HEK293 (cell line): Measurements from ENCODE around the gene BCOR.
A peak's percentile ranks its signal among the peaks of the same experiment; 100 is the strongest.

Experiments
- CTCF ChIA-PET: fragments of 350-600 bp; formaldehyde crosslinking; extraction: SDS; loops from one replicate; lab custom pipeline; 2021; ENCODE audit warnings: antibody characterized with exemption; lab: Yijun Ruan, JAX
- POLR2A ChIA-PET: fragments of 300-600 bp; formaldehyde crosslinking; extraction: SDS; loops from one replicate; lab custom pipeline; 2020; ENCODE audit warnings: antibody characterized with exemption, inconsistent platforms; lab: Yijun Ruan, JAX
- H3K27ac ChIP-seq: fragments of 200-500 bp; sonication (Bioruptor generic); 2 replicates; pipeline ENCODE4 v1.5.1; 2014; ENCODE audit warnings: low read depth, low read length, control low read depth, inconsistent platforms; ENCODE audit errors: extremely low read depth
- H3K36me3 ChIP-seq, 2 experiments: fragments of 200-500 bp in 1 of 2; sonication (Bioruptor generic) in 1 of 2; 1 replicate in 1 of 2; 2 replicates in 1 of 2; pipeline ENCODE4 v1.5.1; 2014 to 2017; ENCODE audit warnings: inconsistent platforms in 2 of 2, low read length in 2 of 2; ENCODE audit not compliant: control insufficient read depth in 2 of 2, insufficient read depth in 1 of 2
- H3K4me1 ChIP-seq: fragments of 200-500 bp; sonication (Bioruptor generic); 2 replicates; pipeline ENCODE4 v1.5.1; 2014; ENCODE audit warnings: mild to moderate bottlenecking, low read length, inconsistent platforms; ENCODE audit not compliant: control insufficient read depth, insufficient read depth
- H3K4me3 ChIP-seq: 2 replicates; pipeline ENCODE4 v1.5.1; 2011; ENCODE audit warnings: low read depth, mild to moderate bottlenecking, control low read depth, low read length, moderate library complexity
- H3K9me3 ChIP-seq: fragments of 200-500 bp; sonication (Bioruptor generic); 2 replicates; pipeline ENCODE4 v1.5.1; 2014; ENCODE audit warnings: low read depth, low read length, inconsistent platforms; ENCODE audit not compliant: control insufficient read depth, insufficient read depth
- FEZF1 ChIP-seq: fragments of 450-650 bp; formaldehyde crosslinking; IDR thresholded peaks from 2 replicates; pipeline ENCODE4 v1.5.1; 2016; ENCODE audit warnings: missing biosample characterization, missing genetic modification characterization
- GFI1B ChIP-seq: fragments of 450-650 bp; formaldehyde crosslinking; IDR thresholded peaks from 2 replicates; pipeline ENCODE4 v1.5.1; 2016; ENCODE audit warnings: missing biosample characterization, missing genetic modification characterization
- KLF9 ChIP-seq: fragments of 450-650 bp; formaldehyde crosslinking; IDR thresholded peaks from 2 replicates; pipeline ENCODE4 v1.5.1; 2016; ENCODE audit warnings: missing biosample characterization, missing genetic modification characterization, low read depth
- SETDB1 ChIP-seq: IDR thresholded peaks from one replicate; pipeline ENCODE4 v1.6.1; 2017; ENCODE audit warnings: mild to moderate bottlenecking, low read length, moderate library complexity, mixed read lengths; ENCODE audit not compliant: insufficient read length
- YY2 ChIP-seq: fragments of 450-650 bp; formaldehyde crosslinking; IDR thresholded peaks from 2 replicates; pipeline ENCODE4 v1.5.1; 2016; ENCODE audit warnings: missing biosample characterization, missing genetic modification characterization
- ZFP3 ChIP-seq: fragments of 450-650 bp; formaldehyde crosslinking; IDR thresholded peaks from 2 replicates; pipeline ENCODE4 v1.5.1; 2016; ENCODE audit warnings: low read depth, missing biosample characterization, missing genetic modification characterization
- ZNF184 ChIP-seq: fragments of 450-650 bp; IDR thresholded peaks from 2 replicates; pipeline ENCODE4 v1.5.1; 2018; ENCODE audit warnings: missing biosample characterization, mild to moderate bottlenecking, missing genetic modification characterization
- ZNF211 ChIP-seq: fragments of 450-650 bp; formaldehyde crosslinking; IDR thresholded peaks from 2 replicates; pipeline ENCODE4 v1.5.1; 2016; ENCODE audit warnings: low read depth, missing biosample characterization, missing genetic modification characterization
- ZNF350 ChIP-seq: fragments of 450-650 bp; formaldehyde crosslinking; IDR thresholded peaks from 2 replicates; pipeline ENCODE4 v1.5.0; 2017; ENCODE audit warnings: missing biosample characterization, mild to moderate bottlenecking, missing genetic modification characterization
- ZNF433 ChIP-seq: fragments of 450-650 bp; formaldehyde crosslinking; IDR thresholded peaks from 2 replicates; pipeline ENCODE4 v1.5.1; 2016; ENCODE audit warnings: missing biosample characterization, missing genetic modification characterization, low read depth
- ZNF521 ChIP-seq: fragments of 450-650 bp; formaldehyde crosslinking; IDR thresholded peaks from 2 replicates; pipeline ENCODE4 v1.5.1; 2017; ENCODE audit warnings: missing biosample characterization, mild to moderate bottlenecking, missing genetic modification characterization
- ZNF560 ChIP-seq: fragments of 450-650 bp; formaldehyde crosslinking; IDR thresholded peaks from 2 replicates; pipeline ENCODE4 v1.5.1; 2017; ENCODE audit warnings: missing biosample characterization, missing genetic modification characterization, borderline replicate concordance
- ZNF571 ChIP-seq: fragments of 450-650 bp; formaldehyde crosslinking; IDR thresholded peaks from 2 replicates; pipeline ENCODE4 v1.5.0; 2017; ENCODE audit warnings: missing biosample characterization, missing genetic modification characterization
- ZNF624 ChIP-seq: fragments of 450-650 bp; formaldehyde crosslinking; IDR thresholded peaks from 2 replicates; pipeline ENCODE4 v1.5.1; 2017; ENCODE audit warnings: missing biosample characterization, missing genetic modification characterization
- ZNF654 ChIP-seq: fragments of 450-650 bp; formaldehyde crosslinking; IDR thresholded peaks from 2 replicates; pipeline ENCODE4 v1.5.1; 2016; ENCODE audit warnings: low read depth, missing biosample characterization, missing genetic modification characterization
- ZNF670 ChIP-seq: fragments of 450-650 bp; formaldehyde crosslinking; IDR thresholded peaks from 2 replicates; pipeline ENCODE4 v1.5.1; 2016; ENCODE audit warnings: missing biosample characterization, missing genetic modification characterization, low read depth
- TF ChIP-seq, protein P1 (sequence below): fragments of 450-650 bp; formaldehyde crosslinking; IDR thresholded peaks from 2 replicates; pipeline ENCODE4 v1.5.1; 2017; ENCODE audit warnings: missing biosample characterization, missing genetic modification characterization
- TF ChIP-seq, protein P2 (sequence below): fragments of 450-650 bp; formaldehyde crosslinking; IDR thresholded peaks from 2 replicates; pipeline ENCODE4 v1.5.1; 2016; ENCODE audit warnings: missing biosample characterization, missing genetic modification characterization
- TF ChIP-seq, protein P3 (sequence below): fragments of 450-650 bp; formaldehyde crosslinking; IDR thresholded peaks from 2 replicates; pipeline ENCODE4 v1.5.1; 2016; ENCODE audit warnings: missing biosample characterization, missing genetic modification characterization
- TF ChIP-seq, protein P4 (sequence below): fragments of 450-650 bp; formaldehyde crosslinking; IDR thresholded peaks from 2 replicates; pipeline ENCODE4 v1.5.1; 2016; ENCODE audit warnings: missing biosample characterization, missing genetic modification characterization
- TF ChIP-seq, protein P5 (sequence below): fragments of 450-650 bp; formaldehyde crosslinking; IDR thresholded peaks from 2 replicates; pipeline ENCODE4 v1.5.1; 2016; ENCODE audit warnings: missing biosample characterization, missing genetic modification characterization

BCOR gene

DNA sequence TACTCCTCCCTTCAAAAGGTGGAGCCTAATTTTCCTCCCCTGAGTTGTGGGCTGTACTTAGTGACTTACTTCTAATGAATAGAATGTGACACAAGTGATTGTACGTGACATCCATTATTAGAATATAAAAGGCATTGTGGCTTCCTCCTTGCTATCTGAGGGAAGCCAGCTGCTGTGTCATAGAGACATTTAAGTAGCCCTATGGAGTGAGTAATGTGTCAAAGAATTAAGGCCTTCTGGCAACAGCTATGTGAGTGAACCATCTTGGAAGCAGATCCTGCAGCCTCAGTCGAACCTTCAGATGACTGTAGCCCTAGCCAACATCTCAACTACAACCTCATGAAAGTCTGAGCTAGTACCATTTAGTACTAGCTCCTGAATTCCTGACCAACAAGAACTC, 76.1 kb downstream of the BCOR start:
- H3K9me3 ChIP-seq, result no peaks in the 10 kb centered on the region
- no peak for TF ChIP-seq ZNF670
- no peak for TF ChIP-seq KLF9
- TF ChIP-seq ZNF350 (tag by site-specific recombination), result no peak
- TF ChIP-seq ZNF211 (tag by site-specific recombination), result no peak
- TF ChIP-seq SETDB1, result peak; percentile 59
- TF ChIP-seq, all 188 proteins: peak for 1
- Histone ChIP-seq H3K36me3 (no peaks in the 10 kb centered on the region), H3K4me3 (no peak overlapping the region), H3K27ac (no peak overlapping the region), H3K4me1 (no peaks in the 10 kb centered on the region)
- CTCF ChIA-PET, result interaction anchor here (1.0 kb wide), 1 partner anchor 82 kb away, joined by 4 read pairs; no protein-coding TSS in a partner anchor
- POLR2A ChIA-PET, result interaction anchor here (0.6 kb wide), 1 partner anchor 24 kb away, joined by 3 read pairs; no protein-coding TSS in a partner anchor

DNA sequence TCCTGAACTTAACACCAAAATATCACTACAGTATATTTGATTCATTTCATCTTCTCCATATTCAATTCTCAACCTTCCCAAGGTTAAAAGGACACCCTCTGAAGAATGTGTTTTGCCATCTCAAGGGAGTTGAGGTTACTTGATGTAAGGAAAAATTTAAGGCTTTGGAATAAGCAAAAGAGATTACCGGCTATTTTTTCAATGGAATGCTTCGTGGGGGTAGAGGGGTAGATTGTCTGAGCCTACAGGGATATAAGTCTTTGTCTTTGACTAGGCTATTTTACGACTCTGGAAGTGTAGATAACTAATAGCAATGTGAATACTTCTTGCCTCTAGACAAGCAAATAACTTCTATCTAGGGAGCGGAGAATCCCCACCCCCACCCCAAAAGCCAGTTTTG, 78.2 kb downstream of the BCOR start:
- POLR2A ChIA-PET, result interaction anchor here (1.0 kb wide), 1 partner anchor 78 kb away, joined by 6 read pairs; the partner anchor contains the start of gene BCOR
- CTCF ChIA-PET, result no interaction called here
- Histone ChIP-seq H3K4me3 (no peak overlapping the region), H3K4me1 (no peaks in the 10 kb centered on the region), H3K9me3 (no peaks in the 10 kb centered on the region), H3K36me3 (no peaks in the 10 kb centered on the region), H3K27ac (no peak overlapping the region)
- TF ChIP-seq, protein P1, sequence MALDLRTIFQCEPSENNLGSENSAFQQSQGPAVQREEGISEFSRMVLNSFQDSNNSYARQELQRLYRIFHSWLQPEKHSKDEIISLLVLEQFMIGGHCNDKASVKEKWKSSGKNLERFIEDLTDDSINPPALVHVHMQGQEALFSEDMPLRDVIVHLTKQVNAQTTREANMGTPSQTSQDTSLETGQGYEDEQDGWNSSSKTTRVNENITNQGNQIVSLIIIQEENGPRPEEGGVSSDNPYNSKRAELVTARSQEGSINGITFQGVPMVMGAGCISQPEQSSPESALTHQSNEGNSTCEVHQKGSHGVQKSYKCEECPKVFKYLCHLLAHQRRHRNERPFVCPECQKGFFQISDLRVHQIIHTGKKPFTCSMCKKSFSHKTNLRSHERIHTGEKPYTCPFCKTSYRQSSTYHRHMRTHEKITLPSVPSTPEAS (tag by site-specific recombination), result no peak
- TF ChIP-seq, protein P2, sequence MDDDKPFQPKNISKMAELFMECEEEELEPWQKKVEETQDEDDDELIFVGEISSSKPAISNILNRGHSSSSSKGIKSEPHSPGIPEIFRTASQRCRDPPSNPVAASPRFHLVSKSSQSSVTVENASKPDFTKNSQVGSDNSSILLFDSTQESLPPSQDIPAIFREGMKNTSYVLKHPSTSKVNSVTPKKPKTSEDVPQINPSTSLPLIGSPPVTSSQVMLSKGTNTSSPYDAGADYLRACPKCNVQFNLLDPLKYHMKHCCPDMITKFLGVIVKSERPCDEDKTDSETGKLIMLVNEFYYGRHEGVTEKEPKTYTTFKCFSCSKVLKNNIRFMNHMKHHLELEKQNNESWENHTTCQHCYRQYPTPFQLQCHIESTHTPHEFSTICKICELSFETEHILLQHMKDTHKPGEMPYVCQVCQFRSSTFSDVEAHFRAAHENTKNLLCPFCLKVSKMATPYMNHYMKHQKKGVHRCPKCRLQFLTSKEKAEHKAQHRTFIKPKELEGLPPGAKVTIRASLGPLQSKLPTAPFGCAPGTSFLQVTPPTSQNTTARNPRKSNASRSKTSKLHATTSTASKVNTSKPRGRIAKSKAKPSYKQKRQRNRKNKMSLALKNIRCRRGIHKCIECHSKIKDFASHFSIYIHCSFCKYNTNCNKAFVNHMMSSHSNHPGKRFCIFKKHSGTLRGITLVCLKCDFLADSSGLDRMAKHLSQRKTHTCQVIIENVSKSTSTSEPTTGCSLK, result no peak
- TF ChIP-seq, protein P3, sequence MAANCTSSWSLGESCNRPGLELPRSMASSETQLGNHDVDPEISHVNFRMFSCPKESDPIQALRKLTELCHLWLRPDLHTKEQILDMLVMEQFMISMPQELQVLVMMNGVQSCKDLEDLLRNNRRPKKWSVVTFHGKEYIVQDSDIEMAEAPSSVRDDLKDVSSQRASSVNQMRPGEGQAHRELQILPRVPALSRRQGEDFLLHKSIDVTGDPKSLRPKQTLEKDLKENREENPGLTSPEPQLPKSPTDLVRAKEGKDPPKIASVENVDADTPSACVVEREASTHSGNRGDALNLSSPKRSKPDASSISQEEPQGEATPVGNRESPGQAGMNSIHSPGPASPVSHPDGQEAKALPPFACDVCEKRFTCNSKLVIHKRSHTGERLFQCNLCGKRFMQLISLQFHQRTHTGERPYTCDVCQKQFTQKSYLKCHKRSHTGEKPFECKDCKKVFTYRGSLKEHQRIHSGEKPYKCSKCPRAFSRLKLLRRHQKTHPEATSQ (tag by site-specific recombination), result no peak
- TF ChIP-seq, protein P4, sequence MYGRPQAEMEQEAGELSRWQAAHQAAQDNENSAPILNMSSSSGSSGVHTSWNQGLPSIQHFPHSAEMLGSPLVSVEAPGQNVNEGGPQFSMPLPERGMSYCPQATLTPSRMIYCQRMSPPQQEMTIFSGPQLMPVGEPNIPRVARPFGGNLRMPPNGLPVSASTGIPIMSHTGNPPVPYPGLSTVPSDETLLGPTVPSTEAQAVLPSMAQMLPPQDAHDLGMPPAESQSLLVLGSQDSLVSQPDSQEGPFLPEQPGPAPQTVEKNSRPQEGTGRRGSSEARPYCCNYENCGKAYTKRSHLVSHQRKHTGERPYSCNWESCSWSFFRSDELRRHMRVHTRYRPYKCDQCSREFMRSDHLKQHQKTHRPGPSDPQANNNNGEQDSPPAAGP (tag by site-specific recombination), result no peak
- TF ChIP-seq ZNF521 (tag by site-specific recombination), result no peak
- TF ChIP-seq ZNF624 (tag by site-specific recombination), result no peak
- TF ChIP-seq, protein P5, sequence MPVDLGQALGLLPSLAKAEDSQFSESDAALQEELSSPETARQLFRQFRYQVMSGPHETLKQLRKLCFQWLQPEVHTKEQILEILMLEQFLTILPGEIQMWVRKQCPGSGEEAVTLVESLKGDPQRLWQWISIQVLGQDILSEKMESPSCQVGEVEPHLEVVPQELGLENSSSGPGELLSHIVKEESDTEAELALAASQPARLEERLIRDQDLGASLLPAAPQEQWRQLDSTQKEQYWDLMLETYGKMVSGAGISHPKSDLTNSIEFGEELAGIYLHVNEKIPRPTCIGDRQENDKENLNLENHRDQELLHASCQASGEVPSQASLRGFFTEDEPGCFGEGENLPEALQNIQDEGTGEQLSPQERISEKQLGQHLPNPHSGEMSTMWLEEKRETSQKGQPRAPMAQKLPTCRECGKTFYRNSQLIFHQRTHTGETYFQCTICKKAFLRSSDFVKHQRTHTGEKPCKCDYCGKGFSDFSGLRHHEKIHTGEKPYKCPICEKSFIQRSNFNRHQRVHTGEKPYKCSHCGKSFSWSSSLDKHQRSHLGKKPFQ (tag by site-specific recombination), result no peak
- TF ChIP-seq ZFP3, result no peak
- TF ChIP-seq GFI1B (tag by site-specific recombination), result no peak
- TF ChIP-seq FEZF1 (tag by site-specific recombination), result no peak
- TF ChIP-seq ZNF433 (tag by site-specific recombination), result no peak
- TF ChIP-seq ZNF571, result no peak
- no peak for TF ChIP-seq ZNF560
- TF ChIP-seq ZNF184, result no peak
- TF ChIP-seq ZNF654, result no peak
- TF ChIP-seq YY2 (tag by site-specific recombination), result no peak
